Activated CD4-positive, alpha-beta T cell treated with anti-CD3 and anti-CD28 coated beads for 48 hours (primary cell): Measurements from ENCODE around the gene C19orf85.
"Not testable (repeated sequence)": the region's sequence is repeated elsewhere in the genome, so short reads cannot be mapped to it uniquely, and the experiment has no call there.

Experiments used
- DNase-seq: peaks from one replicate; pipeline ENCODE4 v3.0.0-alpha.2; 2020

C19orf85 gene

DNA sequence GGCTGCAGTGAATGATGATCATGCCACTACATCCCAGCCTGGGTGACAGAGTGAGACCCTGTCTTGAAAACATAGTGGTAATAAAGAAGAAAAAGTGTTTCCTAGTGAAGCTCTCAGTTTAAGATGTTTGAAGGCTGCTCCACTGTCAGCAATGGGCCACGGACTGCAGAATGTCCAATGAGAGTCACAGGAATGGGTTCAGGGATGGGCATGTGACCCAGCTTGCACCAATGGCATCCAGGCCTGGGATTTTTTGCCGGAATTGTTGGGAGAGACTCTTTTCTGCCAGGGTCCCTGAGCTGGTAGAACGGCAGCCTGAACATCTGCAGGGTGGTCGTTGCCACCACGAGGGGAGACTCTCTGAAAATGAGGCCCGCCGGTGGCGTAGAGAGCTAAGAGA lies 27.7 kb downstream of the C19orf85 start:
- DNase-seq: no peak

DNA sequence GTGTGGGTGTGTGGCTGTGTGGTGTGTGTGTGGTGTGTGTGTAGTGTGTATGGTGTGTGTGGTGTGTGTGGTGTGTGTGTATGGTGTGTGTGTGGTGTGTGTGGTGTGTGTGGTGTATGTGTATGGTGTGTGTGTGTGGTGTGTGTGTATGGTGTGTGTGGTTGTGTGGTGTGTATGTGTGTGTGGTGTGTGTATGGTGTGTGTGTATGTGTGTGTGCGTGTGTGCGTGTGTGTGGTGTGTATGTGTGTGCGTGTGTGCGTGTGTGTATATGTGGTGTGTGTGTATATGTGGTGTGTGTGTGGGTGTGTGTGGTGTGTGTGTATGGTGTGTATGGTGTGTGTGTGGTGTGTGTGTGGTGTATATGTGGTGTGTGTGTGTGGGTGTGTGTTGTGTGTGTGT lies 29.5 kb downstream of the C19orf85 start:
- no peak for DNase-seq

DNA sequence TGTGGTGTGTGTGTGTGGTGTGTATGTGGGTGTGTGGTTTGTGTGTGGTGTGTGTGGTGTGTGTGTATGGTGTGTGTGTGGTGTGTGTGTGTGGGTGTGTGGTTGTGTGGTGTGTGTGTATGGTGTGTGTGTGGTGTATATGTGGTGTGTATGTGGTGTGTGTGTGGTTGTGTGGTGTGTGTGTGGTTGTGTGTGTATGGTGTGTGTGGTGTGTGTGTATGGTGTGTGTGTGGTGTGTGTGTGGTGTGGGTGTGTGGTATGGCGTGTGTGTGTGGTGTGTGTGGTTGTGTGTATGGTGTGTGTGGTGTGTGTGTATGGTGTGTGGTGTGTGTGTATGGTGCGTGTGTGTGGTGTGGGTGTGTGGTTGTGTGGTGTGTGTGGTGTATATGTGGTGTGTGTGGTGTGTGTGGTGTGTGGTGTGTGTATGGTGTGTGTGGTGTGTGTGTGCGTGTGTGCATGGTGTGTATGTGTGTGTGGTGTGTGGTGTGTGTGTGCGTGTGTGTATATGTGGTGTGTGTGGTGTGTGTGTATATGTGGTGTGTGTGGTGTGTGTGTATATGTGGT lies 30.1 kb downstream of the C19orf85 start:
- no peak for DNase-seq

DNA sequence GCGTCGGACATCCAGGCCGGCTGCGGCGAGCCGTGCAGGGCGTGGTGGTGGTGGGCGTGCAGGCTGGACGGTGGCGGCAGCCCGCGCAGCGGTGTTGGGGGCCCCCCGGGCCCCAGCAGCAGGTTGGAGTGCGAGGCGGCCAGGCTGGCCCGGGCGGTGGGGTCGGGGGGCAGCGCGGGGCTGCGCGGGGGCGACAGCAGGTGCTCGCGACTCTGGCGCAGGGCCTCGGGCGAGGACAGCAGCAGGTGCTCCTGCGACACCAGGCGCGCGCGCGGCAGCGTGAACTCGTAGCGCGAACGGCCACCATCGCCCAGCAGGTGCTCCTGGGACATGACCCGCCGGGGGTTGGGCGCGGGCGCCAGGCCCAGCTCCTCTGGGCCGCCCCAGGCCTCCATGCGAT lies 31.3 kb downstream of the C19orf85 start:
- DNase-seq: no peak

DNA sequence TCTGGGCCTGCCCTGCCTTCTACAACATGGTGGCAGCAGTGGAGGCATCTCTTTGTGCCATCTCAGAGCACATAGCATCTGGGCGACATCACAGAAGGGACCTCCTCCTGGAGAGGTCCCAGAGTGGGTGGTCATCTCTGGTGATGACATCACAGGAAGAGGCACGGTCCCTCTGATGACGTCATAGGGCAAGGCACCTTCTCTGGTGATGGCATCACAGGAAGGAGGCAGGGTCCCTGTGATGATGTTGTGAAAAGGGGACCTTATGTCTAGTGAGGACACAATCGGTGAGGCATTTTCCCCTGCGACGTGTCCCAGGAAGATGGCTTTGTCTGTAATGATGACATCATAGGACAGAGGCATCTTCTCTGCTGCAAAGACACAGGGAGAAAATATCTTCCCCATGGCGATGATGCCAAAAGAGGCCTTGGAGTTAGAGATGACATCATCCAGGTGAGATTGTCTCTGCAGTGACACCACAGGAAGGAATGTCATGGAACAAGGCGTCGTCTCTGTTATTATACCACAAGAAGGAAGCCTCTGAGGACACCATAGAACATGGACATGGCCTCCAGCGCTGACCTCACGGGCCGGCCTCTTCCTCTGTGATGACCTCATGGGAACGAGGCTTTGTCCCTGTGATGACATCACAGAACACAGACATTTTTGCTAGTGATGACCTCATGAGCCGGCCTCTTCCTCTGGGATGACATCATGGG lies 32.2 kb downstream of the C19orf85 start:
- DNase-seq: no peak

DNA sequence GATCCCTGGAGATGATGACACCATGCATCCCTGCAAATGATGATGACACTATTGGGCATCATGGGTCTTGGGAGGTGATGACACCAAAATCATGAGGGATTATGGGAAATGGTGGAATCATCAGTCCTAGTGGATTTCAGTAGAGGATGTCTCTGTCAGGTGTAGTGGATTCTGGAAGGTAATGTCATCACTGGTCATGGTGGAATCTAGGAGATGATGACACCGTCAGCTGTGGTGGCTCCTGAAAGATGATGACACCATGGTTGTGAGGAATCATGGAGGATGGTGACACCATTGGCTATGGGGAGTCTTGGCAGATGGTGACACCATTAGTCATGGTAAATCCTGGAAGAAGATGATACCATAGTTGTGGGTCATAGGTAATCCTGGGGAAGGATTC lies 33.4 kb downstream of the C19orf85 start:
- no peak for DNase-seq

DNA sequence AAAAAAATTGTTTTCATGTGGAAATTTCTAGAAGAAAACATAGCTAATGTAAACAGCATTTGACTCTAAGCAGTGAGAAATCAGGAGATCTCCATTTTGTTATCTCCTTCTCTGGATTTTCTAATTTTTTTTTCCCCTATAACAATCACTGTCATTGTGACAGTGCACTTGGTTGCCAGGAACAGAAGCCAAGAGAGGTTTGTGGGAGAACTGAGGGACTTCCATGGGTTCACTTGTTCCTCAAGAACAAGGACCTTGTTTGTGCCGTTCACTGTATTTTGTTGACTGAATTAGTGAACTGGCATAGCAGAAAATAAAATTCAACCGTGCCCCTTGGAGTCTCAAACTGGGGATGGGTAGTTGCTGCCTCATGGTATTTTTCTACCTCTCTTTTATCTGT lies 38.5 kb downstream of the C19orf85 start:
- DNase-seq: no peak

DNA sequence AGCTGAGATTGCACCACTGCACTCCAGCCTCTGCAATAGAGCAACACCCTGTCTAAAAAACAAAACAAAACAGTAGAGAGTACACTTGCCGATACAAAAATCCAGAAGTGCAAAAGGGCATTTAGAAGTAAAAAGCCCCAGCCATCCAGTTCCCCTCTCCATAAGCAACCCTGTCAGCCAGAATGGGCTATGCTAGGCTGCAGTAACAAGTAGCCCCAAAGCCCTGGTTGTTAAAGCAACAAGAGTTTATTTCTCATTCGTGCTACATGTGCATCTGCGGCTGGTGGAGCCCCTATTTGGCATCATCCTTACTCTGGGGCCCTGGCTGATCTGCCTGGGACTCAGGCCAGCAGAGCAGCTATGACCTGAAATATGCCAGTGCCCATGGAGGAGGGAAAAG lies 40.0 kb downstream of the C19orf85 start:
- DNase-seq: no peak

DNA sequence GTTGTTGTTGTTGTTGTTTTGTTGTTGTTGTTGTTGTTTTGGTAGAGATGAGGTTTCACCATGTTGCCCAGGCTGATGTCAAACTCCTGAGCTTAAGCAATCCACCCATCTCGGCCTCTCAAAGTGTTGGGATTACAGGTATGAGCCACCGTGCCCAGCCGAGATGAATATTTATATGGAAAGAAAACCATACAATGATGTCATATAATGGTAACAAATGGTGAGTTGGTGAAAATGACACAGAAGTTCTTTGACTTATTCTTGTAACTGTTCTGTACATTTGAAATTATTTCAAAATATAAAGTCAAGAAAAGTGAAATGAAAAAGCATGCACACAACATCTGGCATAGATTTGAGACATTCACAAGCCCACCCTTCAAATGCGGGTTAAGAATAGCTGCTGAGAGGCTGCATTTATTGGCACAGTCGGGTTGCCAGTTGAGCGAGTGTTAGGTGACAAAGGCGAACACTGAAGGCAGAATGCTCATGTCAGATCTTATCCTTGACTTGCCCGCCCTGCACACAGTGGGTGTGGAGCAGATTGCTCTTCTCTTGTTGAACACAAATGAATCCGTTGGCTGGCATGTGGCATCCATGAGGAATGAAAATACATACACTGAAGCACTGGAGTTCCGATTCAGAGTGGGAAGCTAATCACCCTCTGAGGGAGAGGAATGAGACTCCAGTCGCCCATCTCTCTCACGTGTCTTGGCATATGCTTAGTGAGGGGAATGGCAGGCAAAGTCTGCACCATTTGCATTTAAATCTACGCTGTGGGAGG lies 41.1 kb downstream of the C19orf85 start:
- no peak for DNase-seq

DNA sequence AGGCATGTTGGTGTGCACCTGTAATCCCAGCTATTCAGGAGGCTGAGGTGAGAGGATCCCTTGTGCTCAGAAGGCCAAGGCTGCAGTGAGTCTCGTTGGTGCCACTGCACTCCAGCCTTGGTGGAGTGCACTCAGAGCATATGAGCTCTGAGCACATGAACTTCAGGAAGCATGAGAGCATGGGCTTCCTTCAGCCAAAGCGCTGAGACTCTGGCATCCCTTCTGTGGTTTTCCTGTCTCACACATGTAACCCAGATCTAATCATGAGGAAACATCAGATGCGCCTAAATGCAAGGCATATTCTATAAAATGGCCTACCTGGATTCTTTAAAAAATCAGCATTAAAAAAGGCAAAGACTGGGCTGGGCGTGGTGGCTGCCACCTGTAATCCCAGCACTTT lies 43.3 kb downstream of the C19orf85 start:
- DNase-seq: not testable (repeated sequence)

DNA sequence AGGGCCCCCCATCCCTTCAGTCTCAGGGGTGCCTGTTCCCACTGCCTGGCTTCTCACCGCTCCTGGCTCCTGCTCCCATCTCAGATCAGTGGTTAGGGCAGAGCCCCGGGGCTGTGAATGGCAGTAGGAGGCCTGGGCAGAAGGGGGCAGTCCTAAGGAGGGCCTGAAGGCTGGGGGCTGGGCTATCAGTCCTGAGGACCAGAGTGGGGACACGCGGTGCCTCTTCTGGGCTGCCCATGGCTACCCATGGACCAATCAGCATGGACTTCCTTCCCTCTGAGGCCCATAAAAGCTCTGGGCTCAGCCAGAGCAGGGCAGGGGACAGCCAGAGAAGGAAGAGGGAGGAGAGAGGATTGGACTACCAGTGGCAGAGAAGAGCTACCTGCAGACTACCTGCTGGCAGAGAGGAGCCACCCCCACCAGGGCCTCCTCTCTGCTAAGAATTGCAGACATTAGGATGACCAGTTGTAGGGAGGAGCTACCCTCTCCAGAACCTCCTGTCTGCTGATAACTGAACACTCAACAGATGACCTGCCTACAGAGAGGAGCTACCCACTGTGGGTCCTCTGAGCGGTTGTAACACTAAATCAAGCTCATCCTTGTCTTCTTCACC lies 44.8 kb downstream of the C19orf85 start:
- no peak for DNase-seq

DNA sequence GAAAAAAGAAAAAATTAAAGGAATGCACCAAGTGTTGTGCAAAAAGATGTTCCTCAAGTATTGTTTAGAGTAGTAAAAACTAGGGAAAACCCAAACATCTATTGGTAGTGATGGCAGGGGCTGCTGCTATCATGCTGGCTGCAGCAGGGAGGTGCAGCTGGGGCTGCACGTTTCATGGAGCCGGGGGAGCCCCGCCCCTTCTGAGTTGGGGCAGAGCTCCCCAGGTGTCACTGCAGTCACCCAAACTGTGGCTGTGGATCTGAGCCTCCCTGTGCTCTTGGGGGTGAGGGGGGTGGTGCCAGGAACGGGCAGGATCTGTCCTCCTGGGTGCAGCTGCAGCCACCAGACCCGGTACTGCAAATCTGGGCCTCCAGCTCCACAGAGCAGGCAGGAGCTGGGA lies 45.4 kb downstream of the C19orf85 start:
- DNase-seq: no peak

DNA sequence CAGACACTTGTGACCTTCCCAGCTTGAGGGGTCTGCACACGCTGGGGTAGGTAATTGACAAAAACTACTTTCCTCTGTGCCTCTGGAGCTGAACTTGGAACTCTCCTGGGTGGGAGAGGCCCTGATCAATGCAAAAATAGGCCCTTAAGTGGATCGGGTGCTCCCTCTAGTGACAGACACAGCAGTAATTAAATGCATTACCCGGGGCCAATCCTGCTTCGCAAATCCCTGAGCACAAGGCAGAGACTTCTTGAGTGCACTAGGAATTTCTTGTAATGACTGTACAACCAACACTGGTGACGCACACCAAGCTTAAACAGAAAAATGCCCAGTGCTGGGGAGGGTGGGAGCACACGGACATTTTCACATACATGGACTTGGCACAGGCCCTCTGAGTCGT lies 46.4 kb downstream of the C19orf85 start:
- DNase-seq: peak; percentile 63
